GM23338 (cell line): Measurements from ENCODE around the gene SASH1. TPM values are rescaled to one million over a fixed set of nuclear protein-coding genes. Genes with fewer than 3 reads are reported as not detected.

ENCODE experiments used
- ATAC-seq: fragments of 200-7000 bp; cut with Tn5 transposase; 3 replicates; pipeline ENCODE4 v1.9.1; 2020
- DNase-seq: peaks from one replicate; pipeline ENCODE4 v3.0.0-alpha.2; 2015; ENCODE audit warnings: low spot score
- H2AFZ ChIP-seq: fragments of 200-600 bp; sonication (generic); 2 replicates; pipeline ENCODE4 v1.8.0; 2016; ENCODE audit warnings: antibody characterized with exemption, mild to moderate bottlenecking, moderate library complexity
- H3F3A ChIP-seq: fragments of 200-600 bp; sonication (generic); replicated peaks from 2 replicates; pipeline ENCODE4 v1.8.0; 2017; ENCODE audit warnings: antibody characterized with exemption, mixed run types, low read depth
- H3K27ac ChIP-seq: fragments of 200-600 bp; sonication (generic); 2 replicates; pipeline ENCODE4 v1.6.1; 2016; ENCODE audit warnings: low read depth
- H3K27me3 ChIP-seq: fragments of 200-600 bp; sonication (generic); 2 replicates; pipeline ENCODE4 v1.8.0; 2016; ENCODE audit warnings: mild to moderate bottlenecking, mixed run types, moderate library complexity; ENCODE audit not compliant: insufficient read depth
- H3K36me3 ChIP-seq: fragments of 200-600 bp; sonication (generic); 2 replicates; pipeline ENCODE4 v1.8.0; 2016; ENCODE audit warnings: mild to moderate bottlenecking; ENCODE audit not compliant: insufficient read depth
- H3K4me1 ChIP-seq: fragments of 200-600 bp; sonication (generic); 2 replicates; pipeline ENCODE4 v1.8.0; 2016; ENCODE audit warnings: mild to moderate bottlenecking, moderate library complexity; ENCODE audit not compliant: insufficient read depth
- H3K4me2 ChIP-seq: fragments of 200-600 bp; sonication (generic); 2 replicates; pipeline ENCODE4 v1.7.1; 2017; ENCODE audit warnings: mixed run types
- H3K4me3 ChIP-seq: fragments of 200-600 bp; sonication (generic); 2 replicates; pipeline ENCODE4 v1.6.1; 2016; ENCODE audit warnings: mixed run types
- H3K79me2 ChIP-seq: fragments of 200-600 bp; sonication (generic); replicated peaks from 2 replicates; pipeline ENCODE4 v1.8.0; 2017; ENCODE audit warnings: mild to moderate bottlenecking; ENCODE audit not compliant: insufficient read depth
- H3K9me2 ChIP-seq: fragments of 200-600 bp; sonication (generic); 2 replicates; pipeline ENCODE4 v1.8.0; 2017; ENCODE audit not compliant: insufficient read depth
- H4K20me1 ChIP-seq: fragments of 200-600 bp; sonication (generic); replicated peaks from 2 replicates; pipeline ENCODE4 v1.8.0; 2017; ENCODE audit warnings: mild to moderate bottlenecking; ENCODE audit not compliant: insufficient read depth
- H3K27ac Mint-ChIP-seq: 2 replicates; pipeline ENCODE4 v1.8.0; 2020; ENCODE audit warnings: inconsistent platforms, mild to moderate bottlenecking, moderate library complexity, mixed read lengths
- H3K27me3 Mint-ChIP-seq: 3 replicates; pipeline ENCODE4 v1.8.0; 2022; ENCODE audit warnings: low read depth, mild to moderate bottlenecking, moderate library complexity, mixed read lengths, inconsistent platforms; ENCODE audit not compliant: insufficient read depth, poor library complexity
- H3K36me3 Mint-ChIP-seq: 3 replicates; pipeline ENCODE4 v1.8.0; 2021; ENCODE audit warnings: low read depth, mild to moderate bottlenecking, inconsistent platforms, moderate library complexity, mixed read lengths
- H3K4me1 Mint-ChIP-seq: 3 replicates; pipeline ENCODE4 v1.8.0; 2020; ENCODE audit warnings: mild to moderate bottlenecking, inconsistent platforms, mixed read lengths
- H3K4me3 Mint-ChIP-seq: 3 replicates; pipeline ENCODE4 v1.8.0; 2021; ENCODE audit warnings: moderate library complexity, mild to moderate bottlenecking, inconsistent platforms, mixed read lengths
- H3K9me3 Mint-ChIP-seq: 3 replicates; pipeline ENCODE4 v1.8.0; 2020; ENCODE audit warnings: moderate library complexity, mild to moderate bottlenecking, inconsistent platforms, mixed read lengths
- CREB1 ChIP-seq: fragments of 250-450 bp; sonication (Bioruptor Pico); IDR thresholded peaks from 2 replicates; pipeline ENCODE4 v1.5.0; 2020; ENCODE audit warnings: low read depth, mild to moderate bottlenecking, moderate library complexity
- EZH2 ChIP-seq: fragments of 200-600 bp; sonication (generic); IDR thresholded peaks from one replicate; pipeline ENCODE4 v1.8.0; 2017; ENCODE audit warnings: antibody characterized with exemption, mild to moderate bottlenecking, low read depth; ENCODE audit not compliant: unreplicated experiment
- EZH2phosphoT487 ChIP-seq: fragments of 200-600 bp; sonication (generic); IDR thresholded peaks from one replicate; pipeline ENCODE4 v1.8.1; 2018; ENCODE audit warnings: antibody characterized with exemption; ENCODE audit not compliant: unreplicated experiment
- NANOG ChIP-seq: IDR thresholded peaks from 2 replicates; pipeline ENCODE4 v1.6.1; 2016; ENCODE audit warnings: antibody characterized with exemption, borderline replicate concordance
- POLR2AphosphoS5 ChIP-seq: IDR thresholded peaks from 2 replicates; pipeline ENCODE4 v1.6.1; 2016; ENCODE audit warnings: antibody characterized with exemption, low read depth
- ZNF114 ChIP-seq: fragments of 250-450 bp; sonication (Bioruptor Pico); IDR thresholded peaks from 2 replicates; pipeline ENCODE4 v1.5.0; 2020; ENCODE audit warnings: mild to moderate bottlenecking, moderate library complexity
- ZNF331 ChIP-seq: fragments of 250-450 bp; sonication (Bioruptor Pico); IDR thresholded peaks from 2 replicates; pipeline ENCODE4 v1.5.0; 2020; ENCODE audit warnings: low read depth, mild to moderate bottlenecking, moderate library complexity
- polyA plus RNA-seq: library from polyadenylated mRNA; unstranded; fragments of >200 nt; fragmentation: Nextera tagmentation; extraction: Ambion mirVana; gene quantifications from 2 replicates; pipeline ENCODE4 v1.2.1, GENCODE V29; 2016
- total RNA-seq: library from RNA; depleted of rRNA; stranded (reverse); fragments of >200 nt; shearing (Covaris generic); gene quantifications from 2 replicates; pipeline ENCODE4 v1.2.3, GENCODE V29; 2014
- TF ChIP-seq, protein P1 (sequence below), 2 experiments: fragments of 200-600 bp in 1 of 2; sonication (generic) in 1 of 2; conservative IDR thresholded peaks; 2 replicates each; pipeline versions ENCODE4 v1.5.1 to v1.6.1; 2016 to 2017; ENCODE audit warnings: antibody characterized with exemption in 2 of 2, low read depth in 2 of 2, mild to moderate bottlenecking in 2 of 2, moderate library complexity in 1 of 2
- TF ChIP-seq, protein P2 (sequence below): IDR thresholded peaks from one replicate; pipeline ENCODE4 v1.6.1; 2018; ENCODE audit warnings: antibody characterized with exemption; ENCODE audit not compliant: unreplicated experiment
- TF ChIP-seq, protein P3 (sequence below): IDR thresholded peaks from 2 replicates; pipeline ENCODE4 v1.6.1; 2016; ENCODE audit warnings: antibody characterized with exemption

The SASH1 gene
- total and polyA plus RNA-seq, 2 experiments from 2014 or later: 8.2 to 30.2 TPM

DNA sequence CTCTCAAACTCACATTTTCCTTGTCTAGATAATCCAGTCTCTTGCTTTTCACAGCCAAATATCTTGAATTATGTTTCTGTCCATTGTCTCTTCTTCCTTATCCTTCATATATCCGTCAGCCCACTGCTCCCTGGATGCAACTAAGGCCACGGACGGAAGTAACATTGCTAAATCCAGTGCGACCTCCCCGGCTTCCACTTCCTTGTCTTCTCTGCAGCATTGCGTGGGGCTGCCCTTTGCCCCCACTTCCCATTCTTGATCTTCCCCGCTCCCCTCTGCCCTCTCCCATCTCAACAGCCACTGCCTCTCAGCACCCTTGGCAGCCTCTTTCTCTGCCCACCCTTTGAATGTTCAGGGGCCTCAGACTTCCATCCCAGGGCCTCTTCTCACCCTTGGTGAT is 213.8 kb downstream of the SASH1 start:
- no peak for ATAC-seq
- peaks cover 9% of the 10 kb centered on the region for H3K27me3 ChIP-seq
- H3K36me3 ChIP-seq: no peaks in the 10 kb centered on the region
- Mint-ChIP-seq H3K4me1 (no peaks in the 10 kb centered on the region; the same call in 1 of the 3 replicates), H3K36me3 (peaks cover 21% of the 10 kb centered on the region), H3K27ac (no peak overlapping the region), H3K4me3 (no peak overlapping the region), H3K9me3 (peaks cover 35% of the 10 kb centered on the region; the same call in 2 of the 3 replicates), H3K27me3 (peaks cover 7% of the 10 kb centered on the region)
- H4K20me1 ChIP-seq: no peaks in the 10 kb centered on the region
- 0 out of 2 replicates have a peak, but pooled peaks cover 5% of the 10 kb centered on the region for H3K9me2 ChIP-seq
- no peak overlapping the region for H3K4me2 ChIP-seq
- DNase-seq: no peak
- H3K4me3 ChIP-seq: no peak overlapping the region
- TF ChIP-seq EZH2phosphoT487: no peak
- no peak for TF ChIP-seq ZNF114 (CRISPR knock-in tag)
- TF ChIP-seq NANOG: no peak
- TF ChIP-seq POLR2AphosphoS5: no peak
- TF ChIP-seq ZNF331: no peak
- TF ChIP-seq, protein P1, sequence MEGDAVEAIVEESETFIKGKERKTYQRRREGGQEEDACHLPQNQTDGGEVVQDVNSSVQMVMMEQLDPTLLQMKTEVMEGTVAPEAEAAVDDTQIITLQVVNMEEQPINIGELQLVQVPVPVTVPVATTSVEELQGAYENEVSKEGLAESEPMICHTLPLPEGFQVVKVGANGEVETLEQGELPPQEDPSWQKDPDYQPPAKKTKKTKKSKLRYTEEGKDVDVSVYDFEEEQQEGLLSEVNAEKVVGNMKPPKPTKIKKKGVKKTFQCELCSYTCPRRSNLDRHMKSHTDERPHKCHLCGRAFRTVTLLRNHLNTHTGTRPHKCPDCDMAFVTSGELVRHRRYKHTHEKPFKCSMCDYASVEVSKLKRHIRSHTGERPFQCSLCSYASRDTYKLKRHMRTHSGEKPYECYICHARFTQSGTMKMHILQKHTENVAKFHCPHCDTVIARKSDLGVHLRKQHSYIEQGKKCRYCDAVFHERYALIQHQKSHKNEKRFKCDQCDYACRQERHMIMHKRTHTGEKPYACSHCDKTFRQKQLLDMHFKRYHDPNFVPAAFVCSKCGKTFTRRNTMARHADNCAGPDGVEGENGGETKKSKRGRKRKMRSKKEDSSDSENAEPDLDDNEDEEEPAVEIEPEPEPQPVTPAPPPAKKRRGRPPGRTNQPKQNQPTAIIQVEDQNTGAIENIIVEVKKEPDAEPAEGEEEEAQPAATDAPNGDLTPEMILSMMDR (conservative IDR thresholded peaks at IDR 0.05; ENCODE audit: low read depth in 2 of 2): no peak
- TF ChIP-seq, protein P2, sequence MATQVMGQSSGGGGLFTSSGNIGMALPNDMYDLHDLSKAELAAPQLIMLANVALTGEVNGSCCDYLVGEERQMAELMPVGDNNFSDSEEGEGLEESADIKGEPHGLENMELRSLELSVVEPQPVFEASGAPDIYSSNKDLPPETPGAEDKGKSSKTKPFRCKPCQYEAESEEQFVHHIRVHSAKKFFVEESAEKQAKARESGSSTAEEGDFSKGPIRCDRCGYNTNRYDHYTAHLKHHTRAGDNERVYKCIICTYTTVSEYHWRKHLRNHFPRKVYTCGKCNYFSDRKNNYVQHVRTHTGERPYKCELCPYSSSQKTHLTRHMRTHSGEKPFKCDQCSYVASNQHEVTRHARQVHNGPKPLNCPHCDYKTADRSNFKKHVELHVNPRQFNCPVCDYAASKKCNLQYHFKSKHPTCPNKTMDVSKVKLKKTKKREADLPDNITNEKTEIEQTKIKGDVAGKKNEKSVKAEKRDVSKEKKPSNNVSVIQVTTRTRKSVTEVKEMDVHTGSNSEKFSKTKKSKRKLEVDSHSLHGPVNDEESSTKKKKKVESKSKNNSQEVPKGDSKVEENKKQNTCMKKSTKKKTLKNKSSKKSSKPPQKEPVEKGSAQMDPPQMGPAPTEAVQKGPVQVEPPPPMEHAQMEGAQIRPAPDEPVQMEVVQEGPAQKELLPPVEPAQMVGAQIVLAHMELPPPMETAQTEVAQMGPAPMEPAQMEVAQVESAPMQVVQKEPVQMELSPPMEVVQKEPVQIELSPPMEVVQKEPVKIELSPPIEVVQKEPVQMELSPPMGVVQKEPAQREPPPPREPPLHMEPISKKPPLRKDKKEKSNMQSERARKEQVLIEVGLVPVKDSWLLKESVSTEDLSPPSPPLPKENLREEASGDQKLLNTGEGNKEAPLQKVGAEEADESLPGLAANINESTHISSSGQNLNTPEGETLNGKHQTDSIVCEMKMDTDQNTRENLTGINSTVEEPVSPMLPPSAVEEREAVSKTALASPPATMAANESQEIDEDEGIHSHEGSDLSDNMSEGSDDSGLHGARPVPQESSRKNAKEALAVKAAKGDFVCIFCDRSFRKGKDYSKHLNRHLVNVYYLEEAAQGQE: no peak
- H3K4me1 ChIP-seq: no peaks in the 10 kb centered on the region
- H3K79me2 ChIP-seq: no peaks in the 10 kb centered on the region
- no peak overlapping the region for H2AFZ ChIP-seq
- H3K27ac ChIP-seq: no peak overlapping the region
- no peaks in the 10 kb centered on the region for H3F3A ChIP-seq

DNA sequence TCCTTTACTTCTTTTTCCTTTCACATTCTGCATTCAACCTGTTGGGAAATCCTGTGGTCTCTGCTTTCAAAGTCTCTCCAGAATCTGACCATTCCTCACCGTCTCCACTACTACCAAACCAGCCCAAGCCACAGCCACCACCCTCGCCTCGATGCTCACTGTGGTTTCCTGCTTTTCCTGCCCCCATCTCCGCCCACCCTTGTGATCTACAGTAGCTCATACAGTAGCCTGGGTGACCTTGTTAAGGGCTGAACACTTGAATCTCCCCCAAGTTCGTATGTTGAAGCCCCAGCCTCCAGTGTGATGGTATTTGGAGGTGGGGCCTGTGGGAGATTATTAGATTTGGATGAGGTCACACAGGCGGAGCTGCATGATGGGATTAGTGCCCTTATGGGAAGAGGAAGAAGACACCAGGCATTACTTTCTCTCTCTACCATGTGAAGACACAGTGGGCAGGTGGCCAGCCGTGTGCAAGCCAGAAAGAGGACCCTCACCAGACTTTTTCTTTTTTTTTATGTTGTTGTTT is 215.2 kb downstream of the SASH1 start:
- Mint-ChIP-seq H3K27me3 (peaks cover 7% of the 10 kb centered on the region), H3K4me1 (no peaks in the 10 kb centered on the region), H3K27ac (no peak overlapping the region), H3K4me3 (no peak overlapping the region), H3K36me3 (peaks cover 24% of the 10 kb centered on the region), H3K9me3 (peaks cover 36% of the 10 kb centered on the region; the same call in 2 of the 3 replicates)
- H4K20me1 ChIP-seq: no peaks in the 10 kb centered on the region
- no peak overlapping the region for H3K27ac ChIP-seq
- H3K4me2 ChIP-seq: no peak overlapping the region
- no peaks in the 10 kb centered on the region for H3F3A ChIP-seq
- no peaks in the 10 kb centered on the region for H3K79me2 ChIP-seq
- no peak overlapping the region for H3K4me3 ChIP-seq
- no peaks in the 10 kb centered on the region for H3K36me3 ChIP-seq
- no peak overlapping the region for H2AFZ ChIP-seq
- H3K9me2 ChIP-seq: 0 out of 2 replicates have a peak, but pooled peaks cover 5% of the 10 kb centered on the region
- ATAC-seq: no peak
- peaks cover 9% of the 10 kb centered on the region for H3K27me3 ChIP-seq
- no peaks in the 10 kb centered on the region for H3K4me1 ChIP-seq
- DNase-seq: no peak
- TF ChIP-seq, protein P2: no peak
- TF ChIP-seq CREB1 (CRISPR knock-in tag) (no peak), EZH2phosphoT487 (no peak), EZH2 (no peak)
- TF ChIP-seq, protein P3, sequence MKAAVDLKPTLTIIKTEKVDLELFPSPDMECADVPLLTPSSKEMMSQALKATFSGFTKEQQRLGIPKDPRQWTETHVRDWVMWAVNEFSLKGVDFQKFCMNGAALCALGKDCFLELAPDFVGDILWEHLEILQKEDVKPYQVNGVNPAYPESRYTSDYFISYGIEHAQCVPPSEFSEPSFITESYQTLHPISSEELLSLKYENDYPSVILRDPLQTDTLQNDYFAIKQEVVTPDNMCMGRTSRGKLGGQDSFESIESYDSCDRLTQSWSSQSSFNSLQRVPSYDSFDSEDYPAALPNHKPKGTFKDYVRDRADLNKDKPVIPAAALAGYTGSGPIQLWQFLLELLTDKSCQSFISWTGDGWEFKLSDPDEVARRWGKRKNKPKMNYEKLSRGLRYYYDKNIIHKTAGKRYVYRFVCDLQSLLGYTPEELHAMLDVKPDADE: no peak
